Measurements from ENCODE around the gene MACROH2A1.

GRCh38 chr5:135310328-135310989, 88.6 kb downstream of the MACROH2A1 start:
- TF ChIP-seq EZH2 (IDR thresholded peaks at IDR 0.05; ENCODE audit: insufficient read depth, poor library complexity, severe bottlenecking) (no peak), EZH2phosphoT487 (IDR thresholded peaks at IDR 0.05; ENCODE audit: insufficient read depth, low read depth) (no peak)
